A549 (cell line): Measurements from ENCODE around the gene BUD31. TPM values are rescaled to one million over a fixed set of nuclear protein-coding genes. Genes with fewer than 3 reads are reported as not detected.

Experiments
- ATAC-seq, 2 experiments: fragments of 200-7000 bp in 1 of 2; fragments of >200 bp in 1 of 2; cut with Nextera tagmentation in 1 of 2; cut with Tn5 transposase in 1 of 2; 3 replicates each; pipeline versions ENCODE4 v1.8.0 to v1.9.1; 2018 to 2020; ENCODE audit warnings: mild to moderate bottlenecking in 1 of 2, moderate library complexity in 1 of 2
- CTCF ChIA-PET: fragments of 300-600 bp; sonication (Branson Sonifier 250); formaldehyde crosslinking; extraction: SDS; loops from one replicate; lab custom pipeline; 2021; ENCODE audit warnings: antibody characterized with exemption, inconsistent platforms; lab: Yijun Ruan, JAX
- POLR2A ChIA-PET: fragments of 350-600 bp; formaldehyde crosslinking; extraction: SDS; loops from one replicate; lab custom pipeline; 2021; ENCODE audit warnings: antibody characterized with exemption, inconsistent platforms; lab: Yijun Ruan, JAX
- DNase-seq, 2 experiments: peaks; one replicate each; pipeline versions ENCODE4 v3.0.0 to v3.0.0-alpha.2; 2011 to 2016; ENCODE audit warnings: low read depth in 1 of 2, low spot score in 1 of 2
- FAIRE-seq: peaks from 2 replicates; lab custom pipeline; 2011; peaks lifted over from hg19 to GRCh38; lab: Jason Lieb, UNC
- H3K27ac ChIP-seq, 2 experiments: fragments of >200 bp; sonication (Bioruptor Twin); formaldehyde crosslinking; 3 replicates each; pipeline ENCODE4 v1.5.1; 2016 to 2017
- H3K4me1 ChIP-seq: fragments of >200 bp; sonication (Bioruptor Twin); formaldehyde crosslinking; 3 replicates; pipeline ENCODE4 v1.6.1; 2016
- H3K4me2 ChIP-seq: fragments of >200 bp; sonication (Bioruptor Twin); formaldehyde crosslinking; 3 replicates; pipeline ENCODE4 v1.6.1; 2016
- H3K4me3 ChIP-seq: fragments of >200 bp; sonication (Bioruptor Twin); formaldehyde crosslinking; 3 replicates; pipeline ENCODE4 v1.5.1; 2016
- H3K9me3 ChIP-seq: fragments of >200 bp; sonication (Bioruptor Twin); formaldehyde crosslinking; 3 replicates; pipeline ENCODE4 v1.6.1; 2016
- ATOH8 ChIP-seq: fragments of 250-450 bp; sonication (Bioruptor Pico); IDR thresholded peaks from 2 replicates; pipeline ENCODE4 v1.5.0; 2020; ENCODE audit warnings: low read depth, mild to moderate bottlenecking, moderate library complexity
- BCL3 ChIP-seq: fragments of >200 bp; sonication (Bioruptor Twin); formaldehyde crosslinking; IDR thresholded peaks from 3 replicates; pipeline ENCODE4 v1.6.1; 2016
- CBX2 ChIP-seq: fragments of 200-600 bp; sonication (generic); IDR thresholded peaks from 2 replicates; pipeline ENCODE4 v1.6.1; 2016; ENCODE audit warnings: low read depth, mild to moderate bottlenecking, borderline replicate concordance
- CEBPB ChIP-seq, 2 experiments: fragments of >200 bp in 1 of 2; sonication (Bioruptor Twin) in 1 of 2; formaldehyde crosslinking in 1 of 2; IDR thresholded peaks; 2 replicates each; pipeline ENCODE4 v1.6.1; 2012 to 2016
- EHMT2 ChIP-seq: fragments of 200-600 bp; sonication (generic); IDR thresholded peaks from 2 replicates; pipeline ENCODE4 v1.6.1; 2016; ENCODE audit warnings: antibody characterized with exemption, low read depth, mild to moderate bottlenecking, moderate library complexity
- EP300 ChIP-seq, 2 experiments: fragments of >200 bp; sonication (Bioruptor Twin); formaldehyde crosslinking; IDR thresholded peaks; 2 replicates in 1 of 2; 3 replicates in 1 of 2; pipeline ENCODE4 v1.6.1; 2016 to 2017
- ESRRA ChIP-seq: fragments of 150-350 bp; IDR thresholded peaks from 2 replicates; pipeline ENCODE4 v1.6.1; 2014; ENCODE audit warnings: mild to moderate bottlenecking, low read length, borderline replicate concordance
- GATA3 ChIP-seq: IDR thresholded peaks from 2 replicates; pipeline ENCODE4 v1.6.1; 2012; ENCODE audit warnings: borderline replicate concordance
- HOXA7 ChIP-seq: fragments of 250-450 bp; sonication (Bioruptor Pico); IDR thresholded peaks from 2 replicates; pipeline ENCODE4 v1.5.0; 2020; ENCODE audit warnings: mild to moderate bottlenecking, moderate library complexity
- JUN ChIP-seq, 2 experiments: fragments of >200 bp; sonication (Bioruptor Twin); formaldehyde crosslinking; IDR thresholded peaks; 2 replicates in 1 of 2; 3 replicates in 1 of 2; pipeline ENCODE4 v1.6.1; 2016 to 2017
- KDM5A ChIP-seq: fragments of 200-600 bp; sonication (generic); IDR thresholded peaks from 2 replicates; pipeline ENCODE4 v1.6.1; 2016; ENCODE audit warnings: antibody characterized with exemption, mild to moderate bottlenecking
- NR3C1 ChIP-seq: fragments of >200 bp; sonication (Bioruptor Twin); formaldehyde crosslinking; IDR thresholded peaks from 3 replicates; pipeline ENCODE4 v1.6.1; 2017
- PBX3 ChIP-seq: IDR thresholded peaks from 2 replicates; pipeline ENCODE4 v1.6.1; 2012
- RAD21 ChIP-seq, 2 experiments: fragments of >200 bp in 1 of 2; sonication (Bioruptor Twin) in 1 of 2; formaldehyde crosslinking in 1 of 2; IDR thresholded peaks in 1 of 2; conservative IDR thresholded peaks in 1 of 2; 2 replicates in 1 of 2; 3 replicates in 1 of 2; pipeline ENCODE4 v1.6.1; 2012 to 2018; ENCODE audit warnings: inconsistent platforms in 1 of 2
- SMC3 ChIP-seq: fragments of >200 bp; sonication (Bioruptor Twin); formaldehyde crosslinking; IDR thresholded peaks from 3 replicates; pipeline ENCODE4 v1.6.1; 2018; ENCODE audit warnings: inconsistent platforms
- TFCP2L1 ChIP-seq: fragments of 250-450 bp; sonication (Bioruptor Pico); IDR thresholded peaks from 2 replicates; pipeline ENCODE4 v1.5.0; 2021; ENCODE audit warnings: mild to moderate bottlenecking
- TP53 ChIP-seq: fragments of 250-450 bp; sonication (Bioruptor Pico); IDR thresholded peaks from 2 replicates; pipeline ENCODE4 v1.5.0; 2021; ENCODE audit warnings: mild to moderate bottlenecking, moderate library complexity
- WGBS: methylation state at CpG from one replicate; pipeline ENCODE4 v1.1.6; 2017; ENCODE audit errors: missing lambda C conversion rate; 5-methylcytosine and 5-hydroxymethylcytosine counted together
- polyA plus RNA-seq, 4 experiments: library from polyadenylated mRNA; depleted of rRNA in 3 of 4; stranded (reverse); fragments of >200 nt; fragmentation: RNase III in 1 of 4; extraction: RNeasy Plus Mini Kit Qiagen cat#74134 plus additional on column Dnase treatment in 1 of 4; gene quantifications; 2 replicates in 3 of 4; 3 replicates in 1 of 4; pipeline ENCODE4 v1.2.3, GENCODE V29; 2011 to 2017
- TF ChIP-seq, protein P1 (sequence below): fragments of 450-650 bp; IDR thresholded peaks from 2 replicates; pipeline ENCODE4 v1.6.1; 2014; ENCODE audit warnings: antibody characterized with exemption

Gene BUD31
- polyA plus RNA-seq, 2 of the 4 experiments (the other 2 are of a cell fraction), result 96.5 to 105 TPM

DNA sequence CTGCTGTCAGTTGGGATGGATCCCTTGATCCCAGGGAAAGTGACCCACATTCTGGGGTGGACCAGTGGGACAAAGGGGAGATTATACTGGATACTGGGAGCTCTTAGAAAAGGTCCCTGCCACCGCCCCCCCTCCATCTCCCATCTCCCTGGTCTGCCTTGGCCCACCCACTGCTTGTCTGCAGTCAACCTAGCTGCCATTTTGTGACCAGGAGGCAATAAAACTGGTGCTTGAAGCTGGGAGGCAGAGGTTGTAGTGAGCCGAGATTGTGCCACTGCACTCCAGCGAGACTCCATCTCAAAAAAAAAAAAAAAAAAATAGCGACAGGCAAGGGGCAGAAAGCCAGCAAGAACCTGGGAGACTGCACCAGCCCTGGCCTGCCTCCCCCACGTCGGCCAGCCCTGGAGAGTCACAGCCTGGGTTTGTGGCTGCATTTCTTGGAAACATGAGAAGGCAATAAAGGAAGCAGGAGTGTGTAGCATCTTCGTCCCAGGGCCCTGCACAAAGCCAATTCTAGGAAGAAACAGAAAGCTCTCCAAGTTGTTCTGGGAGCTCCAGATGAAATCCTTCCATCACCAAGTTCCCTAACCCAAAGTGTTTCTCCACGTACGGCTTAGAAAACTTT, 38.9 kb upstream of the BUD31 start:
- DNase-seq (no peak), ATAC-seq (no peak), FAIRE-seq (no peak)
- ChIA-PET CTCF (interaction anchor here (0.8 to 1.3 kb wide), 4 partner anchors 10 to 330 kb away, joined by 3 to 5 read pairs (median 4); no protein-coding TSS in a partner anchor), POLR2A (no interaction called here)
- 83% methylated on average over 9 of the region's 9 CpGs for WGBS
- Histone ChIP-seq H3K27ac (no peak overlapping the region), H3K9me3 (no peaks in the 10 kb centered on the region), H3K4me2 (no peak overlapping the region), H3K4me3 (no peak overlapping the region), H3K4me1 (peaks cover 8% of the 10 kb centered on the region; the same call in 1 of the 3 replicates)
- TF ChIP-seq JUN (IDR thresholded peaks at IDR 0.05) (no peak), CBX2 (no peak), ATOH8 (CRISPR knock-in tag) (no peak), TFCP2L1 (CRISPR knock-in tag) (no peak), EP300 (IDR thresholded peaks at IDR 0.05) (no peak), EHMT2 (no peak), NR3C1 (no peak), RAD21 (conservative IDR thresholded peaks at IDR 0.05 in 1 of 2, IDR thresholded peaks at IDR 0.05 in 1 of 2) (no peak), KDM5A (no peak)

DNA sequence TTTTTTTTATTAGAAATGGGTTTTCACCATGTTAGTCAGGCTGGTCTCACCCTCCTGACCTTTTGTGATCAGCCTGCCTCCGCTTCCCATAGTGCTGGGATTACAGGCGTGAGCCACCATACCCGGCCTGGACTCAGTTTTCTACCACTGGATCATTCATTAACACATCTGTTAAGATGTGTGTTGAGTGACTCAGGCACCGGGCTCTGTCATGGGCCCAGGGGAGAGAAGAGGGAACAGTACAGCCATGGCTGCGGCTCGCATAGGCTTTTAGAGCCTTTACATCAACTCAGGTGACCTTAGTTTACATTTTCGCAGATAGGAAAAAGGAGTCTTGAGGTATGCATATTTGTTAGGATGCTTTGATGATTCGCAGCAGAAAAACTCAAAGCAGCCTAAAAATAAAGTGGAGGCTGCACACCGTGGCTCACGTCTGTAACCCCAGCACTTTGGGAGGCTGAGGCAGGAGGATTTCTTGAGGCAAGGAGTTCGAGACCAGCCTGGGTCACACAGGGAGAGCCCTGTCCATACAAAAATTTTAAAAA, 37.3 kb upstream of the BUD31 start:
- TF ChIP-seq, protein P1, sequence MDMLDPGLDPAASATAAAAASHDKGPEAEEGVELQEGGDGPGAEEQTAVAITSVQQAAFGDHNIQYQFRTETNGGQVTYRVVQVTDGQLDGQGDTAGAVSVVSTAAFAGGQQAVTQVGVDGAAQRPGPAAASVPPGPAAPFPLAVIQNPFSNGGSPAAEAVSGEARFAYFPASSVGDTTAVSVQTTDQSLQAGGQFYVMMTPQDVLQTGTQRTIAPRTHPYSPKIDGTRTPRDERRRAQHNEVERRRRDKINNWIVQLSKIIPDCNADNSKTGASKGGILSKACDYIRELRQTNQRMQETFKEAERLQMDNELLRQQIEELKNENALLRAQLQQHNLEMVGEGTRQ, result no peak
- no peak for TF ChIP-seq PBX3
- TF ChIP-seq SMC3, result no peak
- TF ChIP-seq HOXA7 (CRISPR knock-in tag), result no peak
- TF ChIP-seq TP53 (CRISPR knock-in tag), result no peak
- TF ChIP-seq BCL3, result no peak
- TF ChIP-seq KDM5A, result no peak
- no peaks in the 10 kb centered on the region for H3K9me3 ChIP-seq
- H3K27ac ChIP-seq, result no peak overlapping the region
- no peak overlapping the region for H3K4me3 ChIP-seq
- peaks cover 18% of the 10 kb centered on the region for H3K4me1 ChIP-seq
- 64% methylated on average over 11 of the region's 11 CpGs for WGBS
- ATAC-seq, result no peak
- no peak for FAIRE-seq
- ChIA-PET CTCF (interaction anchor here (0.7 to 1.1 kb wide), 6 partner anchors 16 to 530 kb away, joined by 3 to 7 read pairs (median 3); no protein-coding TSS in a partner anchor), POLR2A (no interaction called here)
- no peak for DNase-seq
- no peak overlapping the region for H3K4me2 ChIP-seq

DNA sequence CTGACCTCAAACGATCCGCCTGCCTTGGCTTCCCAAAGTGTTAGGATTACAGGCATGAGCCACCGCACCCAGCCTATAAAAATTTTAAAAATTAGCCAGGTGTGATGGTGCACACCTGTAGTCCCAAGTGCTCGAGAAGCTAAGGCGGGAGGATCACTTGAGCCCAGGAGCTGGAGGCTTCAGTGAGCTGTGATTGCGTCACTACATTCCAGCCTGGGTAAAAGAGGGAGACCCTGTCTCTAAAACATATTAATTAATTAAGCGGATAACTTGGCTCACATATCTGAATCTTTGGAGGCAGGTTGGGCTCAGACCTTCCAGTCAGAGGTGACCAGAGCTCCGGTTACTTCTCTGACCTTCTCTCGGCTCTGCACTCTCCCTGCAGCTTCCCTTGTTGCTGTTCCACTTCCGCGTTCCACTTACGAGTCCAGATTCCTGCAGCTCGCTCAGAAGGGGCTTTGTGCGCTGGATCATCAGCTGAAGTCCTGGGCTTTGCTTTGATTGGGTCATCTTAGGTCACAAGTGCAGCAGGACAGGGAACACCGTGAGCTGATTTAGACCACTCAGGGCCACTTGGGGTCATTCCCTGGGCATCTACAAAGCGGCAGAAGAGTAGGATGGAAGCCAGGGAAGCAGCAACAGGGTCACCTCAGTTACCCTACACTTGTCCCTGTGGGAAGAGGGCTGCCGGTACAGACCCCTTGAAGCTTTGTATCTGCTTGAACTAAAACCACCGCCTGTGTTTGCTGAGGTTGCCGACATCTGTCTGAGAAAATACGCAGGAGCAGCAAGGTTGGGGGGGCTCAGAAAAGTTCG, 36.3 kb upstream of the BUD31 start:
- Histone ChIP-seq H3K27ac (no peak overlapping the region), H3K9me3 (no peaks in the 10 kb centered on the region), H3K4me1 (peaks cover 25% of the 10 kb centered on the region), H3K4me2 (no peak overlapping the region), H3K4me3 (no peak overlapping the region)
- 88% methylated on average over 19 of the region's 21 CpGs for WGBS
- ChIA-PET POLR2A (no interaction called here), CTCF (interaction anchor here (0.9 to 1.1 kb wide), 4 partner anchors 17 to 376 kb away, joined by 3 to 4 read pairs (median 3); no protein-coding TSS in a partner anchor)
- ATAC-seq, result no peak
- TF ChIP-seq CEBPB (IDR thresholded peaks at IDR 0.05) (peak; percentile 26 to 73; a peak in 2 of 4 replicates), GATA3 (no peak), ESRRA (no peak), EHMT2 (no peak)
- no peak for DNase-seq
- no peak for FAIRE-seq
